ENCODE data around the gene CSF1. TPM values are rescaled to one million over a fixed set of nuclear protein-coding genes. Genes with fewer than 3 reads are reported as not detected.
"Not testable (repeated sequence)": the region's sequence is repeated elsewhere in the genome, so short reads cannot be mapped to it uniquely, and the experiment has no call there.

CSF1 gene
- total RNA-seq, 1 donor from 2014 or later, result 15.2 TPM

DNA sequence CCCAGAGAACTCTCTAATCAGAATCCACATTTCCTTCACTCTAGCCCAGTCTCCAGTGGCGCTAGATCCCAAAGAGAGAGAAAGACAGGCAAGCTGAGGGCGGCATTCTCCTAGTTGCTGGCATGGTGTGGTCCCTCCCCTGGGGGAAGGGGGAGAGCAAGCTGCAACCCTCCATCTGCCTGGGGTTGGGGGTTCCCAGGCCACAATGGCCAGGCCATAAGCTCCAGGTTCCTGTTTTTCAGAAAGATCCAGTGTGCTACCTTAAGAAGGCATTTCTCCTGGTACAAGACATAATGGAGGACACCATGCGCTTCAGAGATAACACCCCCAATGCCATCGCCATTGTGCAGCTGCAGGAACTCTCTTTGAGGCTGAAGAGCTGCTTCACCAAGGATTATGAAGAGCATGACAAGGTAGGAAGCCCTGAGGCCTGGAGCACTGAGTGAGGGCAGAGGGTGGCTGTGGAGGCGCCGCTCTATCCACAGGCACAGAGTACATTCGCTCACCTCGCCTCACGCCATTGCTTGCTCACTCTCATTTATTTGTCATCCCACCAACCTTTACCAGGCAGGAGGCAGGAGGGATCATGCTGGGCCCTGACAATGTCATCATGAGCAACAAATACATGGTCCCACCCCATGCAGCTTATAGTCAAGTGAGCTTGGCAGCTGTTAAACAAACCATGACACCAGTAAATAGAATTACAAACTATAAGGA lies 6.6 kb downstream of the CSF1 start:
- Mint-ChIP-seq H3K36me3 (peaks cover 31% of the 10 kb centered on the region), H3K4me3 (no peak overlapping the region), H3K27ac (no peak overlapping the region), H3K4me1 (ENCODE audit: unreplicated experiment) (peaks cover 21% of the 10 kb centered on the region), H3K9me3 (no peaks in the 10 kb centered on the region), H3K27me3 (peaks cover 6% of the 10 kb centered on the region)
- no peak for DNase-seq (ENCODE audit: extremely low spot score, unreplicated experiment)
- no peak for TF ChIP-seq CTCF (conservative IDR thresholded peaks at IDR 0.05)

DNA sequence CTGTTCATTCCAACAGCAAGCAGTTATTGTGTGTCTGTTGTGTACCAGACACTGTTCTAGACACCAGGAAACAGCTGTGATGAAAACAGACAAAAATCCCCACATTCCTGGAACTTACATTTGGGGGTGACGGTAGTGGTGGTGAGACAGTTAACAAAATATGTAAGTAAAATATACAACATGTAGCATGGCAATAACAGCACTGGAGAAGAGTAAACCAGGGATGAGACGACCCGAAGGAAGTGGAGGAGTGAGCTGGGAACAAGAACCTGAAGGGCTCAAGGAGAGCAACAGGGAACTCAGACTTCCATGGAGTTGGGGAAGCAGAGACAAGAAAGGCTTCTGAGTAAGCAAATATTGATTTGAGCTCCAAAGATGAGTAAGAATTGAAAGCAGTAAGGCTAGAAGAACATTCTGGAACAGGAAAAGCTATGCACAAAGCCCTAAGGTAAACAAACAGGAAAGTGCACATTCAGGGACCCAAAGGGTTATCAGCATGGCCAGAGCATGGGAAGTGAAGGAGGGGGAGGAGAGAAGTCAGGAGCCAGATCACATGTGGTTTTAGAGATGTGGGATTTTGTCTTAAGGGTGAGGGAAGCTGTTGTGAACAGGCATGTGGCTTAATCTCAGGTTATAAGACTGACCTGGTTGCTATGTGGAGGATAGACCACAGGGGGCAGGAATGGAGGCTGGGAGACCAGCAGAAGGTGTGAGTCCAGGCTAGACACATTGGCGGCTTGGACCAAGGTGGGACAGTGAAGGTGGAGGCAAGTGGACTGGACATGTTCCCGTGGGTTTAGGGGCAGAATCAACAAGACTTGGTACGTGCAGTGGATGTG lies 7.3 kb downstream of the CSF1 start:
- H3K36me3 Mint-ChIP-seq, result peaks cover 31% of the 10 kb centered on the region
- peaks cover under 1% of the 10 kb centered on the region for H3K27me3 Mint-ChIP-seq
- H3K27ac Mint-ChIP-seq, result no peak overlapping the region
- H3K4me3 Mint-ChIP-seq, result no peak overlapping the region
- H3K9me3 Mint-ChIP-seq, result no peaks in the 10 kb centered on the region
- H3K4me1 Mint-ChIP-seq (ENCODE audit: unreplicated experiment), result peaks cover 14% of the 10 kb centered on the region
- no peak for DNase-seq (ENCODE audit: extremely low spot score, unreplicated experiment)
- TF ChIP-seq CTCF (conservative IDR thresholded peaks at IDR 0.05), result peak; percentile 32

DNA sequence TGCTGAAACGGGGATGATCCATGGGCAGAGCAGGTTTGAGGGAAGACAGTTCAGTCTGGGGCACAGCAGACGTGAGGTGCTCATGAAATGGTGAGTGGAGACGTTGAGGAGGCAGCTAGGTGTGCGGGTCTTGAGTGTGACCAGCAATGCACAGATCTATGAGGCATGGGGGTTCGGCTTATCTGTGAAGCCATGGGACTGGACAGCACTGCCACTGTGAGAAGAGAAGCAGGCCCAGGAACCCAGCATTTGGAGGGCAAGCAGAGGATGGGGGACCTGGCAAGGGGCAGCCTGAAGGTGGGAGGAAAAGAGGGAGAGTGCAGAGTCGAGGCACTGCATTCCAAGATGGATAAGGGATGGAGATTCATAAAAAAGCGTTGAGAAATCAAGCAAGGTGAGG lies 8.0 kb downstream of the CSF1 start:
- Mint-ChIP-seq H3K4me1 (ENCODE audit: unreplicated experiment) (peaks cover 11% of the 10 kb centered on the region), H3K27ac (no peak overlapping the region), H3K4me3 (no peak overlapping the region), H3K36me3 (peaks cover 31% of the 10 kb centered on the region), H3K9me3 (no peaks in the 10 kb centered on the region), H3K27me3 (no peaks in the 10 kb centered on the region)
- DNase-seq (ENCODE audit: extremely low spot score, unreplicated experiment), result no peak
- no peak for TF ChIP-seq CTCF (conservative IDR thresholded peaks at IDR 0.05)

GRCh38 chr1:109919303-109919702 lies 8.7 kb downstream of the CSF1 start:
- TF ChIP-seq CTCF (conservative IDR thresholded peaks at IDR 0.05), result no peak
- Mint-ChIP-seq H3K36me3 (peaks cover 34% of the 10 kb centered on the region), H3K9me3 (no peaks in the 10 kb centered on the region), H3K27me3 (no peaks in the 10 kb centered on the region), H3K27ac (no peak overlapping the region), H3K4me3 (no peak overlapping the region), H3K4me1 (ENCODE audit: unreplicated experiment) (peaks cover 6% of the 10 kb centered on the region)
- DNase-seq (ENCODE audit: extremely low spot score, unreplicated experiment), result no peak

DNA sequence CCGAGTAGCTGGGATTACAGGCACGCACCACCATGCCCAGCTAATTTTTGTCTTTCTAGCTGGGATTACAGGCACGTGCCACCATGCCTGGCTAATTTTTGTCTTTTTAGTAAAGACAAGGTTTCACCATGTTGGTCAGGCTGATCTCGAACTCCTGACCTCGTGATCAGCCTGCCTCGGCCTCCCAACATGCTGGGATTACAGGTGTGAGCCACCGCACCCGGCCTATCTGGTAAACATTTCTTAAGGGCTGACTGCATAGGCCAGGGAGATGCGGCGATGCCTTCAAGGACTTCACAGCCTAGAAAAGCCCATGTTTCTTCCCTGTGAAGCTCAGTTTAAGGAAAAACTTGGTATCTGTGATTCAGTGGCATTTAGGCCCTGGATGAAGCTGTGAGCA lies 9.7 kb downstream of the CSF1 start:
- not testable (repeated sequence) for DNase-seq (ENCODE audit: extremely low spot score, unreplicated experiment); H3K27ac Mint-ChIP-seq; H3K4me3 Mint-ChIP-seq; H3K9me3 Mint-ChIP-seq; H3K27me3 Mint-ChIP-seq; H3K4me1 Mint-ChIP-seq (ENCODE audit: unreplicated experiment)
- peaks cover 35% of the 10 kb centered on the region for H3K36me3 Mint-ChIP-seq

DNA sequence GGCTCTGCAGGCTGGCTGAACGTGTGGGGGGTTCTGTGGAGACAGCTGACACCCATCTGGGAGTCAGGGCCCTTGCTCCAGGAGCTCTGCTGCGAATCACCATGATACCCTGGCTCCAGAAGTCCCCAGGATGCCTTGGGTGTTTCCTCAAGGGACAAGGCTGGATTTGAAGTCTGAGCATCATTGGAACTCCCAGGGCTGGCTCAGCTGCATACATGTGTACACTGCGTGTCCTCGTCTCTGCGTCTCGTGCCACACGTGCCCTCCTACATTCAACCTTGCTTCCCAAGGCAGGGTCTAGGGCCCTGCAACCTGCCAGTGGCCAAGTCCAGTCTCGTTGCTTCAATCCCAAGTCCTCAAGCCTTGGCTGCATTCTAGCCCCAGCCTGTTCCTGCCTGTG lies 11.7 kb downstream of the CSF1 start:
- H3K4me1 Mint-ChIP-seq (ENCODE audit: unreplicated experiment), result peaks cover 6% of the 10 kb centered on the region
- no peak overlapping the region for H3K4me3 Mint-ChIP-seq
- H3K27ac Mint-ChIP-seq, result no peak overlapping the region
- DNase-seq (ENCODE audit: extremely low spot score, unreplicated experiment), result no peak
- no peak for TF ChIP-seq CTCF (conservative IDR thresholded peaks at IDR 0.05)
- H3K27me3 Mint-ChIP-seq, result no peaks in the 10 kb centered on the region
- peaks cover 42% of the 10 kb centered on the region for H3K36me3 Mint-ChIP-seq
- no peaks in the 10 kb centered on the region for H3K9me3 Mint-ChIP-seq
